Mesendoderm (in vitro differentiated cells): Measurements from ENCODE around the gene CD200.
A peak's percentile ranks its signal among the peaks of the same experiment; 100 is the strongest.

ENCODE experiments used
- DNase-seq: peaks from one replicate; pipeline ENCODE4 v3.0.0; 2013
- H2AK5ac ChIP-seq: 2 replicates; pipeline ENCODE4 v1.6.1; 2013; ENCODE audit warnings: low read length, inconsistent platforms
- H2BK120ac ChIP-seq: 2 replicates; pipeline ENCODE4 v1.6.1; 2013; ENCODE audit warnings: low read depth, mild to moderate bottlenecking, low read length, moderate library complexity, mixed read lengths
- H2BK15ac ChIP-seq: replicated peaks from 2 replicates; pipeline ENCODE4 v1.6.1; 2013; ENCODE audit warnings: low read depth, mild to moderate bottlenecking, moderate library complexity
- H2BK5ac ChIP-seq: 2 replicates; pipeline ENCODE4 v1.6.1; 2013; ENCODE audit warnings: low read length, inconsistent platforms
- H3K18ac ChIP-seq: 2 replicates; pipeline ENCODE4 v1.6.1; 2013; ENCODE audit warnings: mild to moderate bottlenecking, low read length, mixed read lengths
- H3K23ac ChIP-seq: one replicate; pipeline ENCODE4 v1.6.1; 2013; ENCODE audit warnings: low read length
- H3K27ac ChIP-seq: 2 replicates; pipeline ENCODE4 v1.5.1; 2013; ENCODE audit warnings: low read depth, mild to moderate bottlenecking, inconsistent platforms, low read length, moderate library complexity
- H3K27me3 ChIP-seq: 2 replicates; pipeline ENCODE4 v1.6.1; 2013; ENCODE audit warnings: low read length, control low read depth, mild to moderate bottlenecking, inconsistent platforms; ENCODE audit not compliant: insufficient read depth, poor library complexity
- H3K36me3 ChIP-seq: 2 replicates; pipeline ENCODE4 v1.6.1; 2013; ENCODE audit warnings: low read length, inconsistent platforms; ENCODE audit not compliant: control insufficient read depth, insufficient read depth
- H3K4ac ChIP-seq: one replicate; pipeline ENCODE4 v1.6.1; 2013; ENCODE audit warnings: low read depth, mild to moderate bottlenecking, low read length, moderate library complexity
- H3K4me1 ChIP-seq: 2 replicates; pipeline ENCODE4 v1.6.1; 2013; ENCODE audit warnings: low read depth, low read length, inconsistent platforms; ENCODE audit not compliant: control insufficient read depth
- H3K4me2 ChIP-seq: 2 replicates; pipeline ENCODE4 v1.6.1; 2013; ENCODE audit warnings: low read length
- H3K4me3 ChIP-seq: 2 replicates; pipeline ENCODE4 v1.5.1; 2013; ENCODE audit warnings: mild to moderate bottlenecking, low read length
- H3K56ac ChIP-seq: one replicate; pipeline ENCODE4 v1.6.1; 2013; ENCODE audit warnings: low read length
- H3K79me1 ChIP-seq: 2 replicates; pipeline ENCODE4 v1.6.1; 2013; ENCODE audit warnings: low read length, inconsistent platforms
- H3K79me2 ChIP-seq: 2 replicates; pipeline ENCODE4 v1.6.1; 2013; ENCODE audit warnings: mild to moderate bottlenecking, low read length; ENCODE audit not compliant: control insufficient read depth, insufficient read depth
- H3K9ac ChIP-seq: 2 replicates; pipeline ENCODE4 v1.6.1; 2013; ENCODE audit warnings: low read length, inconsistent platforms
- H4K5ac ChIP-seq: one replicate; pipeline ENCODE4 v1.6.1; 2013; ENCODE audit warnings: low read length
- H4K8ac ChIP-seq: one replicate; pipeline ENCODE4 v1.6.1; 2013; ENCODE audit warnings: low read depth, mild to moderate bottlenecking, control low read depth, low read length, moderate library complexity
- WGBS: extraction: QIAGEN DNeasy Blood & Tissue Kit; methylation state at CpG from one replicate; pipeline ENCODE4 v1.1.7; 2013; ENCODE audit warnings: low lambda C conversion rate, missing lambda C conversion rate; ENCODE audit not compliant: insufficient coverage; ENCODE audit errors: extremely low coverage; 5-methylcytosine and 5-hydroxymethylcytosine counted together

CD200 gene

GRCh38 chr3:112320691-112321090 is 12.3 kb upstream of the CD200 start:
- Histone ChIP-seq H3K9ac (no peak overlapping the region), H3K79me2 (no peaks in the 10 kb centered on the region), H3K27me3 (no peaks in the 10 kb centered on the region), H2BK120ac (no peak overlapping the region), H3K56ac (peak overlapping the region; percentile 36), H3K4me1 (peaks cover 6% of the 10 kb centered on the region), H3K4me3 (no peak overlapping the region), H3K27ac (no peak overlapping the region), H4K5ac (no peak overlapping the region), H2BK15ac (peak overlapping the region; percentile 74), H3K23ac (no peak overlapping the region), H4K8ac (no peak overlapping the region), H3K4ac (no peak overlapping the region), H3K4me2 (no peak overlapping the region), H3K36me3 (no peaks in the 10 kb centered on the region), H2BK5ac (no peak overlapping the region), H3K79me1 (no peaks in the 10 kb centered on the region), H2AK5ac (no peak overlapping the region), H3K18ac (no peak overlapping the region)
- no CpG with 5 or more reads among the region's 1 CpG for WGBS
- DNase-seq, result no peak

- Histone ChIP-seq H3K9ac (peak overlapping the region; percentile 37), H3K4me3 (no peak overlapping the region)
- DNase-seq, result peak; percentile 93
Observed at GRCh38 chr3:112321867-112322652, 10.9 kb upstream of the CD200 start.

GRCh38 chr3:112327371-112327951 is 5.5 kb upstream of the CD200 start:
- H3K79me2 ChIP-seq, result no peaks in the 10 kb centered on the region
- no peak overlapping the region for H3K4ac ChIP-seq
- no peak overlapping the region for H4K8ac ChIP-seq
- H2BK5ac ChIP-seq, result no peak overlapping the region
- H3K4me2 ChIP-seq, result no peak overlapping the region
- no peak overlapping the region for H3K23ac ChIP-seq
- no peak overlapping the region for H2BK15ac ChIP-seq
- no peaks in the 10 kb centered on the region for H3K27me3 ChIP-seq
- H3K18ac ChIP-seq, result no peak overlapping the region
- WGBS, result no CpG with 5 or more reads among the region's 2 CpGs
- no peak overlapping the region for H2BK120ac ChIP-seq
- DNase-seq, result peak; percentile 77
- H3K9ac ChIP-seq, result no peak overlapping the region
- no peak overlapping the region for H3K27ac ChIP-seq
- no peak overlapping the region for H3K56ac ChIP-seq
- no peak overlapping the region for H3K4me3 ChIP-seq
- H4K5ac ChIP-seq, result no peak overlapping the region
- no peaks in the 10 kb centered on the region for H3K79me1 ChIP-seq
- H3K4me1 ChIP-seq, result no peaks in the 10 kb centered on the region
- no peak overlapping the region for H2AK5ac ChIP-seq
- H3K36me3 ChIP-seq, result no peaks in the 10 kb centered on the region

More at GRCh38 chr3:112321867-112322652, 10.9 kb upstream of the CD200 start:
- Histone ChIP-seq H4K8ac (no peak overlapping the region), H3K23ac (no peak overlapping the region), H3K79me1 (no peaks in the 10 kb centered on the region), H2AK5ac (no peak overlapping the region), H2BK5ac (peak overlapping the region; percentile 54), H3K36me3 (no peaks in the 10 kb centered on the region), H3K4ac (peak overlapping the region; percentile 48), H3K79me2 (no peaks in the 10 kb centered on the region), H2BK120ac (no peak overlapping the region), H3K27me3 (no peaks in the 10 kb centered on the region), H4K5ac (peak overlapping the region; percentile 79), H3K4me2 (no peak overlapping the region), H2BK15ac (peak overlapping the region; percentile 85), H3K27ac (peak overlapping the region; percentile 63), H3K18ac (peak overlapping the region; percentile 18), H3K56ac (peak overlapping the region; percentile 47), H3K4me1 (peaks cover 6% of the 10 kb centered on the region)
- WGBS, result no CpG with 5 or more reads among the region's 5 CpGs

GRCh38 chr3:112331851-112332250 is 1.1 kb upstream of the CD200 start:
- DNase-seq, result no peak
- H3K4me3 ChIP-seq, result no peak overlapping the region
- no peak overlapping the region for H3K4me2 ChIP-seq
- no peak overlapping the region for H4K5ac ChIP-seq
- H4K8ac ChIP-seq, result no peak overlapping the region
- H3K23ac ChIP-seq, result no peak overlapping the region
- H2BK5ac ChIP-seq, result no peak overlapping the region
- H3K56ac ChIP-seq, result no peak overlapping the region
- WGBS, result no CpG with 5 or more reads among the region's 4 CpGs
- H3K18ac ChIP-seq, result no peak overlapping the region
- H3K27ac ChIP-seq, result no peak overlapping the region
- no peak overlapping the region for H3K9ac ChIP-seq
- H3K27me3 ChIP-seq, result no peaks in the 10 kb centered on the region
- H3K36me3 ChIP-seq, result no peaks in the 10 kb centered on the region
- no peak overlapping the region for H2BK120ac ChIP-seq
- peak overlapping the region; percentile 36 for H3K4ac ChIP-seq
- no peak overlapping the region for H2AK5ac ChIP-seq
- H3K79me2 ChIP-seq, result peaks cover 26% of the 10 kb centered on the region
- H3K4me1 ChIP-seq, result peaks cover 5% of the 10 kb centered on the region
- H3K79me1 ChIP-seq, result no peaks in the 10 kb centered on the region
- H2BK15ac ChIP-seq, result no peak overlapping the region

- no peak overlapping the region for H3K23ac ChIP-seq
- H2BK15ac ChIP-seq, result no peak overlapping the region
- H3K4me2 ChIP-seq, result peak overlapping the region; percentile 30
- H4K8ac ChIP-seq, result peak overlapping the region; percentile 6
- H4K5ac ChIP-seq, result peak overlapping the region; percentile 3
- H3K4ac ChIP-seq, result peak overlapping the region; percentile 75
- H3K79me2 ChIP-seq, result peaks cover 41% of the 10 kb centered on the region
- H2BK120ac ChIP-seq, result no peak overlapping the region
- H3K4me3 ChIP-seq, result peak overlapping the region; percentile 82
- H3K27me3 ChIP-seq, result no peaks in the 10 kb centered on the region
- peaks cover 3% of the 10 kb centered on the region for H3K79me1 ChIP-seq
- H2BK5ac ChIP-seq, result peak overlapping the region; percentile 42
- H2AK5ac ChIP-seq, result no peak overlapping the region
- WGBS, result no CpG with 5 or more reads among the region's 23 CpGs
- H3K4me1 ChIP-seq, result peaks cover 9% of the 10 kb centered on the region
- no peaks in the 10 kb centered on the region for H3K36me3 ChIP-seq
- DNase-seq, result peak; percentile 76
- H3K56ac ChIP-seq, result peak overlapping the region; percentile 89
- H3K18ac ChIP-seq, result peak overlapping the region; percentile 97
- H3K9ac ChIP-seq, result peak overlapping the region; percentile 67
- peak overlapping the region; percentile 57 for H3K27ac ChIP-seq
Observed at GRCh38 chr3:112333381-112334317, 693 bp downstream of the CD200 start.
